Esophagus muscularis mucosa (tissue), 4 donors: ENCODE data around the gene COL8A2.

Experiments used
- CTCF ChIP-seq, 3 experiments: fragments of 200-600 bp in 2 of 3; fragments of 450-650 bp in 1 of 3; sonication (generic) in 2 of 3; IDR thresholded peaks; one replicate each; pipeline ENCODE4 v1.5.1; 2017 to 2019; ENCODE audit warnings: antibody characterized with exemption in 3 of 3, mild to moderate bottlenecking in 2 of 3, moderate library complexity in 1 of 3
- EP300 ChIP-seq: sonication (generic); formaldehyde crosslinking; IDR thresholded peaks from one replicate; pipeline ENCODE4 v1.6.1; 2017; ENCODE audit warnings: antibody characterized with exemption
- POLR2A ChIP-seq: fragments of 450-650 bp; IDR thresholded peaks from one replicate; pipeline ENCODE4 v1.6.1; 2017; ENCODE audit warnings: antibody characterized with exemption, moderate library complexity, mild to moderate bottlenecking, low read depth

DNA sequence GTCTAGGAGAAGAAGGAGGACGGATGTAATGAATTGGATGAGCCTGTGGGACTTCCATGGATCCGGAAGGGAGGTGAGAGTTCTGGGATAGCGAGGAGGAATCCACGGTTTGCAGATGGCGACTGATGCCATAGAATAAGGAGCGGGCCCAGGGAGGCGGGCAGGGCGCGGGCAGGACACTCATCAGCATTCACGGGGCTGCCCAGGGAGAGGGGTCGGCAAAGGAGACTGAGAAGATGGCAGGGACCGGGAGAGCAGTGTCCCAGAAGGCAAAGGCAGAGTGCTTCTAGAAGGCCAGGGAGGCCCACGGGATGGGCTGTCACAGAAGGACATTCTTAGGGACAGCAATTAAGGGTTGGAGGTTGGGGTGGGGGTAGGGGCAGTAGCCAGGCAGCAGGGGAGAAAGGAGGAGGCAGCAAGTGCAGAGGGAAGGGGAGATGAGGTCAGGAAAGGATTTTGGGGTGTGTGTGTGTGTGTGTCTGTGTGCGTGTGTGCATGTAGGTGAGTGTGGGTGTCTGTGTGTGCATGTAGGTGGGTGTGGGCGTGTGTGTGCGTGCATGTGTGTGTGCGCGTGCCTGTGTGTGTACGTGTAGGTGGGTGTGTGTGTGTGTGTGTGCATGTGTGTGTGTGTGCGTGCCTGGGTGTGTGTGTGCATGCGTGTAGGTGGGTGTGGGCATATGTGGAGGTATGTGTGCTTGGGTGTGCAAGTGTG, 1.1 kb upstream of the COL8A2 start:
- TF ChIP-seq POLR2A (no peak), CTCF (IDR thresholded peaks at IDR 0.05) (no peak), EP300 (no peak)
